NCI-H748 treated with DMSO at 0.1 percent for 48 hours (cell line): Measurements from ENCODE around the gene KSR1.
"Not testable (repeated sequence)": the region's sequence is repeated elsewhere in the genome, so short reads cannot be mapped to it uniquely, and the experiment has no call there.

ENCODE experiments used
- DNase-seq: peaks from one replicate; lab custom pipeline; 2025; lab: John Stamatoyannopoulos, UW

The KSR1 gene

DNA sequence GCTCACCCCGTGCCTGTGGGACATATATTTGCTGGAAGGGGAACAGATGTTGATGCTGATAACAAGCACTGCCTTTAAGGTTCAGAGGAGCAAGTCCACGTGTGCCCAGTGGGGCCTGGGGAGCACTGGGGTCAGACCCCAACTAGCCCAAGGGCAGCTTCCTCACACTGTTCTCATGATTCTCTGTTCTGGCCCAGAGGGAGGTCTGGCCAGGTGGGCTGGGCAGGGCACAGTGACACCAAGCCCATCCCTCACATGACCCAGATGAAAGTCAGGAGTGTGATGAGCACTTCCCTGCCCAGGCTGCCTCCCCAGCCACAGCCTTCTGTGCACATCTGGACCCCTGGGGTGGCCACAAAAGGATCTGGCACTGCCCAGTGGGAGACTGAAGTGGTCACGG lies 29.8 kb upstream of the KSR1 start:
- not testable (repeated sequence) for DNase-seq

DNA sequence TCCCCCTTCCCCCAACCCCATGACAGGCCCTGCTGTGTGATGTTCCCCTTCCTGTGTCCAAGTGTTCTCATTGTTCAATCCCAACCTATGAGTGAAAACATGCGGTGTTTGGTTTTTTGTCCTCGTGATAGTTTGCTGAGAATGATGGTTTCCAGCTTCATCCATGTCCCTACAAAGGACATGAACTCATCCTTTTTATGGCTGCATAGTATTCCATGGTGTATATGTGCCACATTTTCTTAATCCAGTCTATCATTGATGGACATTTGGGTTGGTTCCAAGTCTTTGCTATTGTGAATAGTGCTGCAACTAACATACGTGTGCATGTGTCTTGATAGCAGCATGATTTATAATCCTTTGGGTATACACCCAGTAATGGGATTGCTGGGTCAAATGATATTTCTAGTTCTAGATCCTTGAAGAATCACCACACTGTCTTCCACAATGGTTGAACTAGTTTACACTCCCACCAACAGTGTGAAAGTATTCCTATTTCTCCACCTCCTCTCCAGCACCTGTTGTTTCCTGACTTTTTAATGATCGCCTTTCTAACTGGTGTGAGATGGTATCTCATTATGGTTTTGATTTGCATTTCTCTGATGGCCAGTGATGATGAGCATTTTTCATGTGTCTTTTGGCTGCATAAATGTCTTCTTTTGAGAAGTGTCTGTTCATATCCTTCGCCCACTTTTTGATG lies 28.9 kb upstream of the KSR1 start:
- DNase-seq = not testable (repeated sequence)

- DNase-seq = no peak
These were observed 27.3 kb upstream of the KSR1 start for GRCh38 chr17:27428781-27429505.

- DNase-seq = no peak
These were observed 26.4 kb upstream of the KSR1 start for GRCh38 chr17:27429666-27430382.

GRCh38 chr17:27430383-27430840 lies 25.8 kb upstream of the KSR1 start:
- DNase-seq = no peak

DNA sequence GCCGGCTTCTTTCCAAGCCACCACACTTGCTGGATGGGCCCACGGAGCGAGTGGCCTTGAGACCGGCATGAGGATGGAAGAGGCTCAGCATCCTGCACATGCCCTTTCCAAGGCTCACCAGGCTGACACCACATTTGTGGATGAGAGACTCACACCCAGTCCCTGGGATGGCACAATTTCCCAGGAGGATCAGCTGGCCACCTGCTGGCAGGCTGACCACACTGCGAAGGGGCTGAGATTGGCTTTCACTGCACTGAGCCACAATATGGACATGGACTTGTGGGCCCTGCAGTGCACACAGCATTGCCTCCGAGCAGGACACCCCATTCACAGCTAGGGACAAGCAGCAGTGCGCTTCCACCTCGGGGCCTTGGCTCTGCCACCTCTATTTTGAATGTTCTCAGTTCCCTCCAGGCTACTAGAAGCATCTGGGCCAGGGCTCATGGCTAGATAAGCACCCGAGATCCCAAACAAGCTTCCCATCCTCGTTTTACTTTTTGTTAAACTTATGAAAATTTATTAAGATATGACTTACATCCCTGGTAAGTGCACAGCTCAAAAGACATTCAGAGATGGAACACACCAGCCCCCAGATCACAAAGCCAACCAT lies 25.3 kb upstream of the KSR1 start:
- no peak for DNase-seq

GRCh38 chr17:27433521-27433920 lies 22.7 kb upstream of the KSR1 start:
- no peak for DNase-seq

DNA sequence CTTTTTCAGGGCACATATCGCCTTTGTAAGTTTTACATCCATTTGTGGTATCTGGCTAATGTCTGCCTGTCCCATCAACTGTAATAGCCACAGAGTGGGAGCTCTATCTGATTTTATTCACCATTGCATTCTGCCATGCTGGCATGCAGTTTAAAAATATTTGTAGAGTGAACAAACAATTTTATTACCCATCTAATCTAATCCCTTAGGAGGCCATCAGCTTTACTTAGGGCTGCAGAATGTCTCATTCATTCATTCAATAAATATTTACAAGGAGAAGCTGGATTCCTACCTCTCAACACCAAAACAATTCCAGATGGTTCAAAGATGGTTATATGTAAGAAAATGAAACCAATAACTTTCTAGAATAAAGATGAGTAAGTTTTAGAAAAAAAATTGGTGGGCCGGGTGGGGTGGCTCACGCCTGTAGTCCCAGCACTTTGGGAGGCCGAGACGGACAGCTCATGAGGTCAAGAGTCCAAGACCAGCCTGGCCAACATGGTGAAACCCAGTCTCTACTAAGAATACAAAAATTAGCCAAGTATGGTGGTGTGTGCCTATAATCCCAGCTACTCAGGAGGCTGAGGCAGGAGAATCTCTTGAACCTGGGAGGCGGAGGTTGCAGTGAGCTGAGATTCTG lies 20.7 kb upstream of the KSR1 start:
- not testable (repeated sequence) for DNase-seq

GRCh38 chr17:27438348-27438998 lies 17.8 kb upstream of the KSR1 start:
- DNase-seq = no peak

DNA sequence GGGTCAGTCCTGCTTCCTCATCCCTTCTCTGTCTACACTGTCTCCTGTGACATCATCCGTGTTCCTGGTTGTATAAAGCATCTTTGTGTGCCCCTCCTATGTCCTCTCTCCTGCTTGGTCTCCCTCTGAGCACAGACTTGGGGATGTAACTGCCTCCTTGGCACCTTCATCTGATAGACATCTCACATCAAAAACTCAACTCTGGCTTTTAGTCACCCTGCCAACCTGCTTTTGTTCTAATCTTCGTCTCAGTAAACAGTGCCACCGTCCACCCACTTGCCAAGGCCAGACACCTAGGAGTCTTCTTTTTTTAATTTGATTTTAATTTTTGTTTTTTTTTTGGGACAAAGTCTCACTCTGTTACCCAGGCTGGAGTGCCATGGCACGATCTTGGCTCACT lies 16.9 kb upstream of the KSR1 start:
- DNase-seq = no peak

GRCh38 chr17:27442702-27443101 lies 13.5 kb upstream of the KSR1 start:
- DNase-seq = no peak

DNA sequence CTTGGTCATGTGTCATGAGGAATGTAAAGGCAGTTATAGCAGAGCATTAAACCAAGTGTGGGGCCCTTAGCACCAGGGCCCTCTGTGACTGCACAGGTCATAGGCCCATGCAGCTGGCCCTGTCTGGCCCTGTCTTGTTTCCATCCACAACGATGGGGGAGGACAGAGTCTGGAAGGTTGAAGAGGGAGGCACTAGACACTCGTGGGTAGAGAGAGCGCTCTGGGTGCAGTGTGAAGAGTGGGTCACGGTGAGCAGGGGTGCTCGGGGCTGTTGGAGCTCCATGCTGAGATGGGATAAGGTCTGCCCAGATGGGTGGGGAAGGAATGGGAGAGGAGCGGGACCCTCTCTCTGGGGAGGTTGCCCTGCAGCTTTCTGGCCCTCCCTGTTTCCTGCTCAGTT lies 12.8 kb upstream of the KSR1 start:
- no peak for DNase-seq

DNA sequence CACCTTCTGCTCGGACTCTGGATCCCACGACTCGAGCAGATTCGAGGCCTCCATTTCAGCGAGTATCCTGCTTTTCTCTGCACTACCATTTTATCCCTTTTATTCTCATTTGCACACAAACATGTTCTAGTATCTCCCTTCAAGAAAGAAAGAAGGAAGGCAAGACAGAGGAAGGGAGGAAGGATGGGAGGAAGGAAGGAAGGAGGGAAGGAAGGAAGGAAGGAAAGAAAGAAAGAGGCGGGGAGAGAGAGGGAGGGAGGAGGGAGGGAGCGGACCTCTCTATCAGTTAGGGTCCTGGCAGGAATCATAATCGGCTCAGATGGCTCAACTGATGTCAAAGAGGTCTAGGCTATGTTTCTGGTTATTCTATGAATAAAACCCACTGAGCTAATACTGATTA lies 10.3 kb upstream of the KSR1 start:
- DNase-seq = no peak

GRCh38 chr17:27446569-27447301 lies 9.5 kb upstream of the KSR1 start:
- no peak for DNase-seq

DNA sequence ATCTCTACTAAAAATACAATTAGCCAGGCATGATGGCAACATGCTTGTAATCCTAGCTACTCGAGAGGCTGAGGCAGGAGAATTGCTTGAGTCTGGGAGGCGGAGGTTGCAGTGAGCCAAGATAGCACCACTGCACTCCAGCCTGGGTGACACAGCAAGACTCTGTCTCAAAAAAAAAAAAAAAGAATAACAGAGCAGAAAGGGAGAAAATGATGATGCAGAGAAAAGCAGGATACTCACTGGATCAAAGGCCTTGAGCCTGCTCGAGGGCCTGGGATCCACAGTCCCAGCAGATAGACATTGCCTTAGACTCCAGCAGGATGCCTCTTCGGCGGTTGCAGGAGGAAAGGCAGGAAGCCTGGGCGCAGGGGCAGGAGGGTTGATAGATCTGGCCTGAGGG lies 7.7 kb upstream of the KSR1 start:
- DNase-seq = not testable (repeated sequence)

- no peak for DNase-seq
These were observed 6.7 kb upstream of the KSR1 start for GRCh38 chr17:27449541-27449940.

DNA sequence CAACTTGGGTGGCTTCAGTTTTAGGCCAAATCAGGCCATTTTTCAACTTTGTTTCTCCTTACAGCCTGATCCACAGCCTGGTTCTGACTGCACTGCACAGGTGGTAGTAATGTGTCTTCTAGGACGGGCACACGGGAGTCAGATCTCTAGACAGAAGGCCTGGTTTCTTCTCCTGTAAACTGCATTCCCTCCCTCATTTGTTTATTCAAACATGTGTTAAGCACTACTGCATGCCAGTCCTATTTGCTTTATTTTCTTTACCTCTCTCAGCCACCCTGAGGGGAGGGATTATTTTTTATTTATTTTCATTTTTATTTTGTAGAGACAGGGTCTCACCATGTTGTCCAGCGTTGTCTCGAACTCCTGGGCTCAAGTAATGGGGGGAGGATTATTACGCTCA lies 6.3 kb upstream of the KSR1 start:
- DNase-seq = no peak

GRCh38 chr17:27450416-27450815 lies 5.8 kb upstream of the KSR1 start:
- no peak for DNase-seq

DNA sequence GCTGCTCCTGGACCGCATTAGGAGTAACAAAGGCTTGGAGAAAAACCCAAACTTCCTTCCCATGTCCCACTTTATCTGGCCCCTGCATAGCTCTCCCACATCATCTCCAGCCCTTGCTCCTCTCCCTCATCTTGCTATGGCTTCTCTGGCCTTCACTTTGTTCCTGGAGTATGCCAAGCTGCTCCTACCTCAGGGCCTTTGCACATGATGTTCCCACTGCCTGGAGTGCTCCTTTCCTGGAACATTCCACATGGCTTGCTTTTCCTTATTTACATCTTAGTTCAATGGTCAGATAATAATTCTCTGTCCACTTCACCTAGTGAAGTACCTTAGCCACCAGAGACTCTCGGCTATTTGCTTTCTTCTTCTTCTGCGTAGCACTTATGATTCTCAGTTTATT lies 4.3 kb upstream of the KSR1 start:
- no peak for DNase-seq

GRCh38 chr17:27452828-27453227 lies 3.4 kb upstream of the KSR1 start:
- no peak for DNase-seq

DNA sequence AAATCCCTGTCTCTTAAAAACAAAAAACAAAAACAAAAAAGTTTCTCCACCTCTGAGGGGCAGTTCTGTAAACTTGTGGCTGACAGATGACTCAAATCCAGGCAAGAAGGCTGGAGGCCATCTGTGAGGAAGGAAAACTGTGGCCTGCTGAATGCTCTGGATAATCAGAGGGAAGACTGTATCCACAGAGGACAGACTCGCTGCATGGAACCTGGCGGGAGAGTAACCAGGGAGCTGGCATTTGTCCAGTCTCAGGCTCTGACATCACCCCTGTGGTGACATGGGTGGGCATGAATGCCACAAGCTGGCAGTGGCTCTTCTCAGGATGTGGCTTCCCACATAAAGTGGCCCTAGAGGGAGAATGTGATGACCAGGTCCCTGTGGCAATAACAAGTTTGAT lies 2.8 kb upstream of the KSR1 start:
- no peak for DNase-seq
